Lower lobe of right lung (tissue), 2 donors: ENCODE data around the gene STRA8. TPM values are rescaled to one million over a fixed set of nuclear protein-coding genes. Genes with fewer than 3 reads are reported as not detected.

ENCODE experiments used
- ATAC-seq, 2 donors: fragments of 200-7000 bp; cut with Tn5 transposase; one replicate each; pipeline ENCODE4 v1.9.1; 2020 to 2022; ENCODE audit warnings: mild to moderate bottlenecking in 2 of 2, moderate library complexity in 2 of 2
- DNase-seq: peaks from one replicate; pipeline ENCODE4 v3.0.0-alpha.2; 2020
- H3K27ac ChIP-seq: fragments of 200-600 bp; one replicate; pipeline ENCODE4 v1.8.0; 2022
- H3K27me3 ChIP-seq: fragments of 200-600 bp; one replicate; pipeline ENCODE4 v1.8.0; 2022; ENCODE audit warnings: low read depth
- H3K36me3 ChIP-seq: fragments of 200-600 bp; one replicate; pipeline ENCODE4 v1.8.0; 2022; ENCODE audit warnings: mild to moderate bottlenecking
- H3K4me1 ChIP-seq: fragments of 200-600 bp; one replicate; pipeline ENCODE4 v1.8.0; 2022
- H3K4me3 ChIP-seq: fragments of 200-600 bp; one replicate; pipeline ENCODE4 v1.8.0; 2022; ENCODE audit warnings: mild to moderate bottlenecking
- H3K9me3 ChIP-seq: fragments of 200-600 bp; one replicate; pipeline ENCODE4 v1.8.0; 2022
- intact Hi-C: fragments of 100-400 bp; cut with DNase I; formaldehyde crosslinking; loops from one replicate; pipeline ENCODE4 v1.11.0; 2022
- total RNA-seq: library from RNA; stranded (reverse); fragmentation: NEBNext Ultra II Directional; extraction: Animal tissue kit (Norgen Biotek cat#: 25700); gene quantifications from one replicate; pipeline ENCODE4 v1.2.1, GENCODE V29; 2021
- TF ChIP-seq, protein P1 (sequence below): fragments of 200-600 bp; IDR thresholded peaks from one replicate; pipeline ENCODE4 v1.8.0; 2022; ENCODE audit warnings: antibody characterized with exemption, mild to moderate bottlenecking
- donor health status: DM: no; HTN: yes; CAD: no; lungs with severe emphysema.

Gene STRA8
- total RNA-seq, 1 donor from 2014 or later, result not detected

DNA sequence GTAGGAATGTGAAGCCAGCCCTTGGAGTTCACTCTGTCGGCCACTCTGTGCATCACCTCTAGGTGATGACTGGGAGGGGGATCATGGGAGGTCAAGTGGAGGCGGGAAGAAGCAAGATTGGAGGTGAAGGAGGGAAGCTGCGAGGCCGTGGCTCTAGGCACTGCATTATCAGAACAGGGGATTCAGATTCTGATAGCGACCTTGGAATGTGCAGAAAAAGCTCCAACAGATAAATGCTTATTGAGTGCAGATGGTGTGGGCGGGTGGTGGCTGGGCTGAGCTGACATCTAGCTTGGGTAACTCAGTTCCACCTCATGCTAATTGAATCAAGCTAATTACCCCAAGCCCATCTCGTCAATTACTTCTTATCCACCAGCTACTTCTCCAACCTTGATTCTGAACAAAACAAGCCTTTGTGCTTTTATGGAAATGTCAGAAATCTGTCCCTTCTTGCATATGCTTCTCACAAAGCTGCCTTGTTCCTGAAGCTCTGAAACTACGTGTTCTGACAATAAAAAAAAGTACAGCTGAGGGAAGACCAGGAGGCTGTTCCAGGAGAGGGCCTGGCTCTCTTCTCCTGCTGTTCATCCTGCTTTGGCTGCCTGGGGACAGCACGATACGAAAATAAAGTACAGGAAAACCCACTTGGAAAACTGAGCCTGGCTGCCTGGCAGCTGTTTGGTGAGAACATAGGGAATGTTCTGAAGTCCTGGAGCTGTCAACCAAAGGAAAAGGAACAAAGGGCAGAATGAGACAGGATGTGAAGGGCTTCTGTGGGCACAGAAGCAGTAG, 27.5 kb downstream of the STRA8 start:
- Histone ChIP-seq H3K36me3 (no peaks in the 10 kb centered on the region), H3K27me3 (no peaks in the 10 kb centered on the region), H3K4me1 (no peaks in the 10 kb centered on the region), H3K4me3 (no peak overlapping the region), H3K9me3 (no peaks in the 10 kb centered on the region), H3K27ac (peak overlapping the region; percentile 31)
- TF ChIP-seq, protein P1, sequence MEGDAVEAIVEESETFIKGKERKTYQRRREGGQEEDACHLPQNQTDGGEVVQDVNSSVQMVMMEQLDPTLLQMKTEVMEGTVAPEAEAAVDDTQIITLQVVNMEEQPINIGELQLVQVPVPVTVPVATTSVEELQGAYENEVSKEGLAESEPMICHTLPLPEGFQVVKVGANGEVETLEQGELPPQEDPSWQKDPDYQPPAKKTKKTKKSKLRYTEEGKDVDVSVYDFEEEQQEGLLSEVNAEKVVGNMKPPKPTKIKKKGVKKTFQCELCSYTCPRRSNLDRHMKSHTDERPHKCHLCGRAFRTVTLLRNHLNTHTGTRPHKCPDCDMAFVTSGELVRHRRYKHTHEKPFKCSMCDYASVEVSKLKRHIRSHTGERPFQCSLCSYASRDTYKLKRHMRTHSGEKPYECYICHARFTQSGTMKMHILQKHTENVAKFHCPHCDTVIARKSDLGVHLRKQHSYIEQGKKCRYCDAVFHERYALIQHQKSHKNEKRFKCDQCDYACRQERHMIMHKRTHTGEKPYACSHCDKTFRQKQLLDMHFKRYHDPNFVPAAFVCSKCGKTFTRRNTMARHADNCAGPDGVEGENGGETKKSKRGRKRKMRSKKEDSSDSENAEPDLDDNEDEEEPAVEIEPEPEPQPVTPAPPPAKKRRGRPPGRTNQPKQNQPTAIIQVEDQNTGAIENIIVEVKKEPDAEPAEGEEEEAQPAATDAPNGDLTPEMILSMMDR, result no peak
- intact Hi-C loops, result no loop called here
- ATAC-seq (no peak), DNase-seq (no peak)

DNA sequence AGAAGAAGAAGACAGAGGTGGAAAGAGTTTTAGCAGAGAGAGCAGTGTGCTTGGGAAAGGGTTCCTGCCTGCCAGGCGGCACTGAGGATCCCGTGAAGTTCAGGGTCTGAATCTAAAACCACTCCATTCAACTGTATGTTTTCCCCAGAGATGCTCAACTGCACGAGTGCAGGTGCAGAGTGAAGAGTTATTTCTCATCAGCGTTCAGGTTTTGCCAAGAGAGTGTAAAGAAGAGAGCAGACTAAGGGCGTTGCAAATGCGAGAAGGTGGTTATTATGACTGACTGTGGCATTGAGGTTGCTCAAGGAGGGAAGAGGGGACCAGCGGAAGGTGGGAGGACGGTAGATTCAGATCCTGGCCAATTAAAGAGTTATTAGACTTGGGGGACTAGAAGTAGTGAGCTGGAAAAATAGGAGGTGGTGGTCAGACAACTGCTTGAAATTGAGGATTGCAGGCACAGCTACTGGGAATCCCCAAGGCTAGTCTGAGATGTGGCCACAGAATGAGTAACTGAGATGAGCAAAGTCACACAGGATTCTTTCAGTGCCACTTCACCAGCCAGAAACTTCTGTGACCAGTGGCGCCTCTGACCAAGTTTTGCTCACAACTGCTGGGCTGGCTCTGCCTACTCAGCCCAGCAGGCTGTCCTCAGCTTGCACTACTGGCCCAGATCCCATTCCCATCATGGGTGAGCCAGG, 29.1 kb downstream of the STRA8 start:
- TF ChIP-seq, protein P1, result no peak
- Histone ChIP-seq H3K36me3 (no peaks in the 10 kb centered on the region), H3K4me3 (no peak overlapping the region), H3K27ac (no peak overlapping the region), H3K4me1 (no peaks in the 10 kb centered on the region), H3K9me3 (no peaks in the 10 kb centered on the region), H3K27me3 (no peaks in the 10 kb centered on the region)
- no peak for ATAC-seq
- DNase-seq, result no peak
- intact Hi-C loops, result no loop called here

DNA sequence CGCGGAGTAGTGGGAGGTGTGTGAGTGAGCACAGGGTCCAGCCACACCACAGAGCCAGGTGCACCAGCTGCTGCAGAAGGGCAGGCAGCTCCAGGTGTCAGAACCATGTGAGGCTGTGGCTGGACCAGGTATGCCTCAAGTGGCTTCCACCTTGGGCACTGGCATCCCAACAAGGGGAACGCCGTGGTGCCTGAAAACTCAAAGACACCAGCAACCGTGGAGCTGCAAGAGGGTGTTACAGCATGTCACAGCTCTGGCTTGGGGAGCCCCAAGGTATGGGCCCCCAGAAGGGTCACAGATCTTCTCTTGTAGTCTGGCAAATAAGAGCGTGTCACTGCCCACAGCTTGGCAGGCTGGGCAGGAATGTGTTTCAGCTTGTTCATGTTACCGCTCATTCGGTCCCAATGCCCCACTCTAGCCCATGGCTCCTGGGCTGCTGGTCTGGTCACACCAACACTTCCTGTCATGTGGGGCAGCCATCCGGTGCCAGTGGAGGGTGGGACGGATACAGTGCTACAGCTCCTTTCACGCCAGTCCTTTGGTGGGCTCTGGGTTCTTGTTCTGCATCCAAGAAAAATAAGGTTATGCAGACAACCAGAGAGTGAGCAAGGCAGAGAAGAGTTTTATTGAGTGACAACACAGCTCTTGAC, 29.8 kb downstream of the STRA8 start:
- Histone ChIP-seq H3K4me3 (no peak overlapping the region), H3K9me3 (no peaks in the 10 kb centered on the region), H3K36me3 (no peaks in the 10 kb centered on the region), H3K27me3 (no peaks in the 10 kb centered on the region), H3K27ac (no peak overlapping the region), H3K4me1 (no peaks in the 10 kb centered on the region)
- intact Hi-C loops, result no loop called here
- TF ChIP-seq, protein P1, result no peak
- DNase-seq (no peak), ATAC-seq (no peak)

GRCh38 chr7:135265637-135266036, 32.0 kb downstream of the STRA8 start:
- Histone ChIP-seq H3K27ac (no peak overlapping the region), H3K4me1 (no peaks in the 10 kb centered on the region), H3K4me3 (no peak overlapping the region), H3K27me3 (no peaks in the 10 kb centered on the region), H3K36me3 (no peaks in the 10 kb centered on the region), H3K9me3 (no peaks in the 10 kb centered on the region)
- DNase-seq, result no peak
- ATAC-seq, result no peak
- intact Hi-C loops, result no loop called here
- TF ChIP-seq, protein P1, result no peak

DNA sequence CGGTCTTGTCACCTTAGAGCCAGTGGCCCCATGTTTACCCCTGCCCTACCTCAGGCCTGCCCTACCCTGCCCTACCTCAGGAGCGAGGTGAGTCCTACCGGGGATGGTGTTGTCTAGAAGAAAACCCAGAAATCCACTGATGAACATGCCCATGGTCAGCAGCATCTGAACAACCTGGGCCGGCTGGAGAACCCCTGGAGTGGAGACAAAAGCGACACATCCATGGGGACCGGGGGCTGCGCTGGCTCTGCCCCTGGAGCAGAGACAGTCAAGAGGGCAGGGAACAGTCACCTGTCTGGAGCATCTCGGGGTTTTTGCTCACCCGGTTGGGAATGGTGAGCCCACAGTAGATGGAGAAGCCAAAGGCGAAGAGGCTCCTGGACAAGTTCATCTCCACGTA, 36.3 kb downstream of the STRA8 start:
- TF ChIP-seq, protein P1, result no peak
- Histone ChIP-seq H3K9me3 (no peaks in the 10 kb centered on the region), H3K27ac (no peak overlapping the region), H3K27me3 (no peaks in the 10 kb centered on the region), H3K4me1 (no peaks in the 10 kb centered on the region), H3K36me3 (no peaks in the 10 kb centered on the region), H3K4me3 (no peak overlapping the region)
- intact Hi-C loops, result no loop called here
- DNase-seq (no peak), ATAC-seq (no peak)
